Measurements from ENCODE around the gene VASH2. TPM values are rescaled to one million over a fixed set of nuclear protein-coding genes. Genes with fewer than 3 reads are reported as not detected.

Gene VASH2
- polyA plus RNA-seq, 1 experiment: 0.12 TPM

- Histone ChIP-seq H3K36me3 (ENCODE audit: control insufficient read depth, insufficient read depth, low read length) (no peaks in the 10 kb centered on the region), H3K4me3 (ENCODE audit: low read depth, low read length) (no peak overlapping the region), H3K27me3 (ENCODE audit: control insufficient read depth, insufficient read depth, low read length) (peaks cover 18% of the 10 kb centered on the region)
- TF ChIP-seq CTCF (IDR thresholded peaks at IDR 0.05; ENCODE audit: insufficient read depth, low read depth, low read length): no peak
- no peak for DNase-seq (ENCODE audit: low read depth)
- CTCF ChIA-PET: interaction anchor here (1.2 to 1.5 kb wide), 3 partner anchors 12 to 42 kb away, joined by 3 to 6 read pairs (median 4); no protein-coding TSS in a partner anchor
- POLR2A ChIA-PET: no interaction called here
These were observed 3.0 kb downstream of the VASH2 start for GRCh38 chr1:212953321-212953720.

- no peak overlapping the region for H3K4me3 ChIP-seq (ENCODE audit: low read depth, low read length)
- no peak for TF ChIP-seq CTCF (IDR thresholded peaks at IDR 0.05; ENCODE audit: insufficient read depth, low read depth, low read length)
- no peak for DNase-seq (ENCODE audit: low read depth)
- ChIA-PET CTCF (interaction anchor here (1.0 to 1.5 kb wide), 3 partner anchors 11 to 116 kb away, joined by 4 to 6 read pairs (median 4); no protein-coding TSS in a partner anchor), POLR2A (no interaction called here)
- peaks cover 18% of the 10 kb centered on the region for H3K27me3 ChIP-seq (ENCODE audit: control insufficient read depth, insufficient read depth, low read length)
- H3K36me3 ChIP-seq (ENCODE audit: control insufficient read depth, insufficient read depth, low read length): no peaks in the 10 kb centered on the region
These were observed 4.2 kb downstream of the VASH2 start for GRCh38 chr1:212954514-212954913.

- Histone ChIP-seq H3K4me3 (ENCODE audit: low read depth, low read length) (no peak overlapping the region), H3K27me3 (ENCODE audit: control insufficient read depth, insufficient read depth, low read length) (peaks cover 18% of the 10 kb centered on the region), H3K36me3 (ENCODE audit: control insufficient read depth, insufficient read depth, low read length) (no peaks in the 10 kb centered on the region)
- no peak for TF ChIP-seq CTCF (IDR thresholded peaks at IDR 0.05; ENCODE audit: insufficient read depth, low read depth, low read length)
- no peak for DNase-seq (ENCODE audit: low read depth)
- CTCF ChIA-PET: no interaction called here
- POLR2A ChIA-PET: no interaction called here
These were observed 4.8 kb downstream of the VASH2 start for GRCh38 chr1:212955098-212955497.

- peaks cover 15% of the 10 kb centered on the region for H3K27me3 ChIP-seq (ENCODE audit: control insufficient read depth, insufficient read depth, low read length)
- POLR2A ChIA-PET: no interaction called here
- no peak overlapping the region for H3K4me3 ChIP-seq (ENCODE audit: low read depth, low read length)
- no peak for TF ChIP-seq CTCF (IDR thresholded peaks at IDR 0.05; ENCODE audit: insufficient read depth, low read depth, low read length)
- CTCF ChIA-PET: no interaction called here
- no peak for DNase-seq (ENCODE audit: low read depth)
- H3K36me3 ChIP-seq (ENCODE audit: control insufficient read depth, insufficient read depth, low read length): no peaks in the 10 kb centered on the region
These were observed 5.8 kb downstream of the VASH2 start for GRCh38 chr1:212955961-212956620.

- no peaks in the 10 kb centered on the region for H3K36me3 ChIP-seq (ENCODE audit: control insufficient read depth, insufficient read depth, low read length)
- ChIA-PET CTCF (interaction anchor here (1.9 kb wide), 1 partner anchor 11 kb away, joined by 10 read pairs; no protein-coding TSS in a partner anchor), POLR2A (no interaction called here)
- TF ChIP-seq CTCF (IDR thresholded peaks at IDR 0.05; ENCODE audit: insufficient read depth, low read depth, low read length): no peak
- H3K27me3 ChIP-seq (ENCODE audit: control insufficient read depth, insufficient read depth, low read length): peaks cover 8% of the 10 kb centered on the region
- no peak for DNase-seq (ENCODE audit: low read depth)
- no peak overlapping the region for H3K4me3 ChIP-seq (ENCODE audit: low read depth, low read length)
These were observed 7.2 kb downstream of the VASH2 start for GRCh38 chr1:212957546-212957945.
